Stimulated activated naive CD8-positive, alpha-beta T cell treated with anti-CD3 and anti-CD28 coated beads, Interleukin-15, amount 100 ng/mL, for 72 hours (primary cell): ENCODE measurements around the gene ANAPC2.

ENCODE experiments used
- ATAC-seq: fragments of 150-1000 bp; cut with Tn5 transposase; 2 replicates; pipeline ENCODE4 v1.10.0; 2021; ENCODE audit warnings: mild to moderate bottlenecking, moderate library complexity
- DNase-seq, 2 donors: peaks; one replicate each; pipeline ENCODE4 v3.0.0; 2021 to 2022
- H3K27ac Mint-ChIP-seq, 2 donors: one replicate each; pipeline ENCODE4 v1.8.0; 2022; ENCODE audit warnings: mild to moderate bottlenecking in 2 of 2, mixed read lengths in 2 of 2, moderate library complexity in 2 of 2
- H3K27me3 Mint-ChIP-seq: one replicate; pipeline ENCODE4 v1.8.0; 2022; ENCODE audit warnings: mixed read lengths
- H3K4me1 Mint-ChIP-seq: one replicate; pipeline ENCODE4 v1.8.0; 2022; ENCODE audit warnings: mild to moderate bottlenecking, mixed read lengths
- H3K4me3 Mint-ChIP-seq, 2 donors: one replicate each; pipeline ENCODE4 v1.8.0; 2022; ENCODE audit warnings: mild to moderate bottlenecking in 2 of 2, mixed read lengths in 2 of 2, moderate library complexity in 1 of 2
- H3K9me3 Mint-ChIP-seq, 2 donors: one replicate each; pipeline ENCODE4 v1.8.0; 2022; ENCODE audit warnings: mixed read lengths in 2 of 2

The ANAPC2 gene

DNA sequence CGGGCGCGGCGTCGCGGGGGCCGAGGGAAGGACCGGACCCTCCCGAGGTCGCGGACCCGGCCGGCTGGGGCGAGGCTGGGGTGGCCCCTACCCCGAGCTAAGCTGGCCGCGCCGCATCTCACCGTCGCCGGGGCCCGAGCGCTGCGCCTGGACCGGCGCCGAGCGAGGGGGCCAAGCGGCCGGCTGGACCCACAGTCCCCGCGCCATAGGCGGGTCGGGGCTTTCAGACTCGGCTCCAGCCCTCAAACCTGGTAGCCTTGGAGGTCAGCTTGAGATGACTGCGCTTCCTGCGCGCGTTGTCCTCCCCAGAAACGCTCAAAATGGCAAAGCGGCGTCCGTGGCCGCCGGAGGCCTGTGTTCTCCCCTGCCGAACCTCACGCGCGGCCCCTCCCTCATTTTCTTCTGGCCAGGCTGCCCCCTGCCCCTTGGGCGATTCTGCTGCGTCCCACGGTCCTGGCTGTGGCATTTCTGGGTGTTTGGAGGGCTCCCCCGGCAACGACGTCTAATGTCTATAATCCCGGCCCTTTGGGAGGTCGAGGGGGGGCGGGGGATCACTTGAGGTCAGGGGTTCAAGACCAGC lies 58.1 kb downstream of the ANAPC2 start:
- ATAC-seq (peak; percentile 27), DNase-seq (peak in 1 of 2 donors; percentile 19)
- Mint-ChIP-seq H3K9me3 (no peaks in the 10 kb centered on the region), H3K27me3 (peaks cover 20% of the 10 kb centered on the region), H3K27ac (peak overlapping the region; percentile 52 to 83), H3K4me3 (peak overlapping the region; percentile 89 to 90), H3K4me1 (peaks cover 27% of the 10 kb centered on the region)

DNA sequence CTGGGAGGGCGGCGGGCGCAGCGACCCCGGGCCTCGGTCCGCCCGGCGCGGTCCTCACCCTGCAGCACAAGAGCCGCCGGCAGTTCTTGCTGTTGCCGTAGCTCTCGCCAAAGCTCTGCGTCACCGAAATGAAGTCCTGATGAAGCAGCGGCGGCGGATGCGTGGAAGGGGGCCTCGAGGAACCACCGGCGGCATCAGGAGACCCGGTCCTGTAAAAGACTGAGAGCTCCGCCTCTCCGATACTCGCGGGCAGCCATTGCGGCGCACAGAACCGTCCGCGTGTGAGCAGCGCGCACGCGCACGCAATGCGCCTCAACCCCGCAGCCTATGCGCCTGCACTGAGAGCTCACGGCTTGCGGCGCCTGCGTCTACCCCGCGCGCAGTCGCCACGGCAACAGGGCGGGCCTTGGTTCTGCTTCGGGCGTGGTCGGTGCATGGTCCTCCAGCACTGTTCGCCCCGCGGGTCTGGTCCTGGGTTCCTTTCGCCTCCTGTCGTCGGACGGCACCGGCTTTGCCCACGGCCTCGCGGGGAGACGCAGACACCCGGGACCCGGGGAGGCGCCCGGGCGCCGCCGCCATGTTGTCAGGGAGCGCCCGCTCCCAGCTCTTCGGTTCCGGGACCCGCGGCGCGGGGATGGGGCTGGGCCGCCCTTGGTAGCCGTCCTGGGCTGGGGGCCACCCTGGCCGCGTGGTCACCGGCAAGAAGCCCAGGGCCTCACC lies 58.7 kb downstream of the ANAPC2 start:
- H3K4me1 Mint-ChIP-seq, result peaks cover 27% of the 10 kb centered on the region
- peaks cover 14% of the 10 kb centered on the region for H3K27me3 Mint-ChIP-seq
- DNase-seq, result peak; percentile 90 to 93
- ATAC-seq, result peak; percentile 98
- peak overlapping the region; percentile 42 to 65 for H3K27ac Mint-ChIP-seq
- H3K4me3 Mint-ChIP-seq, result peak overlapping the region; percentile 93 to 95
- H3K9me3 Mint-ChIP-seq, result no peaks in the 10 kb centered on the region

DNA sequence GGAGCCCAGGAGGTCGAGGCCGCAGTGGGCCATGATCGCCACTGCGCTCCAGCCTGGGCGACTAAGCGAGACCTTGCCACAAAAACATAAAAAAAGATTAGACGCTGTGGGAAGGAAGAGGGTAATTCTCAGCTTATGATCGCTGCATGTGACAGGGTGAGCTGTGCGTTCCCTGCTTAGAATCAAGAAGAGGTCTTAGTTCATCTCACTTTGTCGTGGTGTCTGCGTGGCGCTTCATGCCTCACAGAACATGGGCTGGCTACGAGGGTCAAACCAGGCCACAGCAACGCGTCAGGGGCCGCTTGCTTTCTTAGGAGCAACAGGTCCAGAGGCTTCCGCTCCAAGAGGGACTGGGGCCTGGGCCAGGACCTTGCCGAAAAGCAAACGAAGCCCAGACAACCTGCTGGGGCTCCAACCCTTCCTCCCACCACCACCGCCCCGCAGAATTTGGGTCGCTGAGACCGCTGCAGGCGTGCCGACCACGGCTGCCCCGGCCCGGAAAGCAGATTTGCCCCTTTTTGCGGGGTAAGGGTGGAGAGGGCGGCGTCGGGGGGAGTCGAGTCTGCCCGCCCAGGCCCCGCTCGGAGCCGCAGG lies 59.4 kb downstream of the ANAPC2 start:
- peak overlapping the region; percentile 59 to 92 for H3K27ac Mint-ChIP-seq
- no peaks in the 10 kb centered on the region for H3K9me3 Mint-ChIP-seq
- peak overlapping the region; percentile 93 to 95 for H3K4me3 Mint-ChIP-seq
- DNase-seq (no peak), ATAC-seq (peak; percentile 3)
- H3K27me3 Mint-ChIP-seq, result peaks cover 12% of the 10 kb centered on the region
- H3K4me1 Mint-ChIP-seq, result peaks cover 27% of the 10 kb centered on the region

DNA sequence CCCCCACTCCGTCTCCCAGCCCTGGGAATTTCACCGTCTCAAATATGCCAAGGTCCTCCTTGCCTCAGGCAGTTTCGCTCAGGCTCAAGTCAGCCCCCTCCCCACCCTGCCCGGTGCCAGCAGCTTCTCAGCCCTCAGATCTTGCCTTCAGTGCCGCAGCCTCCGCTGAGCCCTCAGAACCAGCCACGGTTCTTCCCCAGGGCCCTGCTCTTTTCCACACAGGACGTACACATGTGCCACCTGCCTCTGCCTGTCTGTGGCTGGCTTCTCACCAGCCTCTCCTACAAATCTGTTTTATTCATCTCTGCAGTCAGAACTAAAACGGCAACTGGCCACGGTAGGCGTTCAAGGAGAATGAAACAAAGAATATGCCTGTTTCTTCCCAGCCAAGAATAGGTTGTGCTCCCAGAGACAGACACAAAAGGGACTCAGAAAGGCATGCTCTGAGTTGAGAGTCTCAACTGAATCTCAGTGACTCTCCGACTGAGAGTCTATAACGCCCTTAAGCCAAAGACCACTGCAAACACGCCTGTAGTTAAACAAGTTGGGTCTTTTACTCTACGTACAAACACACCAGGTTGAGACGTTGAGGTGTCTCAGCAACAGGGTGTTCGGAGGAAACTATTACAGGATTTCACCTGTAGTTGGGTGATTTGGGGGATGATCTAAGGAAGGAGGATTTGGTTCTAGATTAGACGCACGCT lies 60.0 kb downstream of the ANAPC2 start:
- Mint-ChIP-seq H3K27ac (peak overlapping the region; percentile 1 to 92), H3K4me1 (peaks cover 27% of the 10 kb centered on the region), H3K27me3 (peaks cover 9% of the 10 kb centered on the region), H3K4me3 (peak overlapping the region; percentile 93 to 95), H3K9me3 (no peaks in the 10 kb centered on the region)
- ATAC-seq (no peak), DNase-seq (peak in 1 of 2 donors; percentile 31)

DNA sequence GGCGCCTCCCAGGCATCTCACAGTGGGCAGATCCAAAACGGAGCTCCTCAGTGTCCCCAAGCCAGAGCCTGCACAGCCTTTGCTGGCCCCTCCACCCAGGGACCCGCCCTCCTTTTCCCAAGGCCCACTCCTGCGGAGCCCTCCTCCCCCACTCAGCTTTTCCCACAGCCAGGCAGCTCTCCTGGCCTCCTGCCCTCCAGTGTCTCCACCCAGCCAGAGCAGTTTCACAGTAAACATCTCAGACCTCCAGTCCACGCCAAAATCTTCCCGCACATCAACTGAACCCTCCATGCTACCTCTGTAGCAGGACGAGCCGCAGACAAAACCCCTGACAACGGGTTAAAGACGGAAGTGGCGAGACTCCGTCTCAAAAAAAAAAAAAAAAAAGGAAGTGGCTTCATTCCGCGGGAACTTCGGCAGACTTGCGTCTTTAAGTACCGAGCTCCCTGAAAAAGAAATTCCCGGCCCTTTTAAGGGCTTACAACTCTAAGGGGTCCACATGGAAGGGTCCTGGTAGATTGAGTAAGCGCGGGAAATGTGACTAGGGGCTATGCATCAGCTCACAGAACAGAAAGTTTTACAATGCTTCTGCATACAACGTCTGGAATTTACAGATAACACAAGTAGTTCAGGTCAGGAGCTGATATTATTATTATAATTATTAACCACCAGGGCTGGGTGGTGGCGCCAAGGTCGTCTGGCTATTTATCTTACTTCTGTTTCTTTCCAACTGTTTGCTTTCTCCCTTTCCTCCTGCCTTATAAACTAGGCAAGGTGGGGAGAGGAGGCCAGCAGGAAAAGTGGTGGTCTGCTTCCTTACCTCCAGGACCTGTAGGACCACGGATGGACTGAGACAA lies 60.8 kb downstream of the ANAPC2 start:
- ATAC-seq, result no peak
- H3K4me3 Mint-ChIP-seq, result peak overlapping the region; percentile 93 to 95
- peaks cover 30% of the 10 kb centered on the region for H3K4me1 Mint-ChIP-seq
- peaks cover 2% of the 10 kb centered on the region for H3K27me3 Mint-ChIP-seq
- peak overlapping the region; percentile 56 to 93 for H3K27ac Mint-ChIP-seq
- no peak for DNase-seq
- H3K9me3 Mint-ChIP-seq, result no peaks in the 10 kb centered on the region

- H3K4me1 Mint-ChIP-seq, result peaks cover 37% of the 10 kb centered on the region
- peak overlapping the region; percentile 56 to 93 for H3K27ac Mint-ChIP-seq
- H3K27me3 Mint-ChIP-seq, result no peaks in the 10 kb centered on the region
- no peaks in the 10 kb centered on the region for H3K9me3 Mint-ChIP-seq
- ATAC-seq, result no peak
- peak overlapping the region; percentile 87 to 93 for H3K4me3 Mint-ChIP-seq
- no peak for DNase-seq
Measured at GRCh38 chr9:137126786-137127185, 61.6 kb downstream of the ANAPC2 start.
